H1 (cell line): ENCODE measurements around the gene RPS27. TPM values are rescaled to one million over a fixed set of nuclear protein-coding genes. Genes with fewer than 3 reads are reported as not detected.
A peak's percentile ranks its signal among the peaks of the same experiment; 100 is the strongest.

Source experiments
- ASH2L ChIP-seq: fragments of 200-600, 300-600 bp; sonication (generic); IDR thresholded peaks from one replicate; pipeline ENCODE4 v1.7.1; 2017; ENCODE audit warnings: low read length
- ATF3 ChIP-seq: IDR thresholded peaks from 2 replicates; pipeline ENCODE4 v1.6.1; 2011; ENCODE audit warnings: low read depth, mild to moderate bottlenecking, low read length; ENCODE audit not compliant: insufficient read depth
- CHD7 ChIP-seq: fragments of 300-600 bp; sonication (generic); IDR thresholded peaks from 2 replicates; pipeline ENCODE4 v1.7.1; 2012; ENCODE audit warnings: low read length, moderate library complexity, mild to moderate bottlenecking, inconsistent platforms; ENCODE audit not compliant: insufficient replicate concordance
- CTBP2 ChIP-seq: IDR thresholded peaks from 2 replicates; pipeline ENCODE4 v1.7.0; 2011; ENCODE audit warnings: borderline replicate concordance, mild to moderate bottlenecking, moderate library complexity, mixed read lengths, low read length; ENCODE audit not compliant: insufficient read depth, insufficient read length
- POLR2AphosphoS5 ChIP-seq: IDR thresholded peaks from 2 replicates; pipeline ENCODE4 v1.6.1; 2011; ENCODE audit warnings: low read depth, low read length
- POU5F1 ChIP-seq: IDR thresholded peaks from 2 replicates; pipeline ENCODE4 v1.6.1; 2011; ENCODE audit warnings: low read depth, mild to moderate bottlenecking, low read length, moderate library complexity
- TAF7 ChIP-seq: optimal IDR thresholded peaks from 2 replicates; pipeline ENCODE3; 2011; ENCODE audit warnings: low read depth, mild to moderate bottlenecking, inconsistent platforms, low read length, moderate library complexity, borderline replicate concordance
- polyA plus RNA-seq, 7 experiments: library from polyadenylated mRNA; depleted of rRNA in 3 of 7; stranded (reverse) in 5 of 7; unstranded in 2 of 7; fragments of >200 nt in 5 of 7; fragments of 200-250 nt in 2 of 7; gene quantifications; 1 replicate in 5 of 7; 2 replicates in 1 of 7; 4 replicates in 1 of 7; pipeline versions ENCODE4 v1.2.1 to v1.2.3, GENCODE V29; 2011 to 2013; ENCODE audit warnings: missing spikeins in 2 of 7, mixed read lengths in 2 of 7
- total RNA-seq: library from RNA; stranded (reverse); fragmentation: NEBNext Ultra II Directional; extraction: Animal tissue kit (Norgen Biotek cat#: 25700); gene quantifications from 2 replicates; pipeline ENCODE4 v1.2.1, GENCODE V29; 2021

RPS27 gene
- total and polyA plus RNA-seq, 2 of the 8 experiments (the other 6 are each of a cell fraction or from before 2014, with no cell fraction given): 1,810 to 3,155 TPM

GRCh38 chr1:153977250-153978240 lies 13.0 kb upstream of the RPS27 start, which contains the start of gene JTB (continued):
- TF ChIP-seq CHD7 (no peak), POLR2AphosphoS5 (no peak; the same call in none of the 2 replicates), TAF7 (peak; percentile 43), CTBP2 (no peak), ATF3 (no peak), ASH2L (peak; percentile 95), POU5F1 (no peak)
